Liver (tissue), 3 donors: Measurements from ENCODE around the gene TCHP.

Source experiments
- RXRA ChIP-seq, 2 donors: IDR thresholded peaks; 2 replicates each; pipeline ENCODE4 v1.6.1; 2017 to 2018; ENCODE audit warnings: antibody characterized with exemption in 2 of 2, mild to moderate bottlenecking in 1 of 2
- YY1 ChIP-seq: IDR thresholded peaks from 2 replicates; pipeline ENCODE4 v1.6.1; 2016; ENCODE audit warnings: antibody characterized with exemption, mild to moderate bottlenecking
- TF ChIP-seq, protein P1 (sequence below): fragments of 150-350 bp; IDR thresholded peaks from 2 replicates; pipeline ENCODE4 v1.5.1; 2017; ENCODE audit warnings: improper control_type of control experiment, low read depth, low read length; ENCODE audit not compliant: missing input control
- TF ChIP-seq, protein P2 (sequence below): IDR thresholded peaks from 2 replicates; pipeline ENCODE4 v1.6.1; 2016; ENCODE audit warnings: antibody characterized with exemption, mild to moderate bottlenecking
- TF ChIP-seq, protein P3 (sequence below): IDR thresholded peaks from 2 replicates; pipeline ENCODE4 v1.6.1; 2016; ENCODE audit warnings: antibody characterized with exemption
- donor health status: healthy.
- donor health status: healthy.

DNA sequence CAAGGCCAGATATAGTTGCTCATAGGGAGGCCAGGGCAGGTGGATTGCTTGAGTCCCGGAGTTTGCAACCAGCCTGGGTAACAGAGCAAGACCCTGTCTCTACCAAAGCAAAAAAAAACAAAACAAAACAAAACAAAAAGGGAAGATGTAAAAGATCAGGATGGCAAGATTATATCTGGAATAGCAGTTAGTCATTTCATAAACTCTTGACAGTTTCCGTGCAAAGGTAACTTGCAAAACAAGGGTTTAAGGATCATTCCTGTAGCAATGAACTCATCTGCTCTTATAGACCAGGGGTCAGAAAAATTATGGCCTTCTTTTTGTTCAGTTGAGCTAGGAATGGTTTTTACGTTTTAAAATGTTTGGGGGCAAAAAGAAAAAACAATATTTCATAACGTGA lies 66.5 kb downstream of the TCHP start:
- TF ChIP-seq, protein P1, sequence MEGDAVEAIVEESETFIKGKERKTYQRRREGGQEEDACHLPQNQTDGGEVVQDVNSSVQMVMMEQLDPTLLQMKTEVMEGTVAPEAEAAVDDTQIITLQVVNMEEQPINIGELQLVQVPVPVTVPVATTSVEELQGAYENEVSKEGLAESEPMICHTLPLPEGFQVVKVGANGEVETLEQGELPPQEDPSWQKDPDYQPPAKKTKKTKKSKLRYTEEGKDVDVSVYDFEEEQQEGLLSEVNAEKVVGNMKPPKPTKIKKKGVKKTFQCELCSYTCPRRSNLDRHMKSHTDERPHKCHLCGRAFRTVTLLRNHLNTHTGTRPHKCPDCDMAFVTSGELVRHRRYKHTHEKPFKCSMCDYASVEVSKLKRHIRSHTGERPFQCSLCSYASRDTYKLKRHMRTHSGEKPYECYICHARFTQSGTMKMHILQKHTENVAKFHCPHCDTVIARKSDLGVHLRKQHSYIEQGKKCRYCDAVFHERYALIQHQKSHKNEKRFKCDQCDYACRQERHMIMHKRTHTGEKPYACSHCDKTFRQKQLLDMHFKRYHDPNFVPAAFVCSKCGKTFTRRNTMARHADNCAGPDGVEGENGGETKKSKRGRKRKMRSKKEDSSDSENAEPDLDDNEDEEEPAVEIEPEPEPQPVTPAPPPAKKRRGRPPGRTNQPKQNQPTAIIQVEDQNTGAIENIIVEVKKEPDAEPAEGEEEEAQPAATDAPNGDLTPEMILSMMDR: no peak
- TF ChIP-seq, protein P2, sequence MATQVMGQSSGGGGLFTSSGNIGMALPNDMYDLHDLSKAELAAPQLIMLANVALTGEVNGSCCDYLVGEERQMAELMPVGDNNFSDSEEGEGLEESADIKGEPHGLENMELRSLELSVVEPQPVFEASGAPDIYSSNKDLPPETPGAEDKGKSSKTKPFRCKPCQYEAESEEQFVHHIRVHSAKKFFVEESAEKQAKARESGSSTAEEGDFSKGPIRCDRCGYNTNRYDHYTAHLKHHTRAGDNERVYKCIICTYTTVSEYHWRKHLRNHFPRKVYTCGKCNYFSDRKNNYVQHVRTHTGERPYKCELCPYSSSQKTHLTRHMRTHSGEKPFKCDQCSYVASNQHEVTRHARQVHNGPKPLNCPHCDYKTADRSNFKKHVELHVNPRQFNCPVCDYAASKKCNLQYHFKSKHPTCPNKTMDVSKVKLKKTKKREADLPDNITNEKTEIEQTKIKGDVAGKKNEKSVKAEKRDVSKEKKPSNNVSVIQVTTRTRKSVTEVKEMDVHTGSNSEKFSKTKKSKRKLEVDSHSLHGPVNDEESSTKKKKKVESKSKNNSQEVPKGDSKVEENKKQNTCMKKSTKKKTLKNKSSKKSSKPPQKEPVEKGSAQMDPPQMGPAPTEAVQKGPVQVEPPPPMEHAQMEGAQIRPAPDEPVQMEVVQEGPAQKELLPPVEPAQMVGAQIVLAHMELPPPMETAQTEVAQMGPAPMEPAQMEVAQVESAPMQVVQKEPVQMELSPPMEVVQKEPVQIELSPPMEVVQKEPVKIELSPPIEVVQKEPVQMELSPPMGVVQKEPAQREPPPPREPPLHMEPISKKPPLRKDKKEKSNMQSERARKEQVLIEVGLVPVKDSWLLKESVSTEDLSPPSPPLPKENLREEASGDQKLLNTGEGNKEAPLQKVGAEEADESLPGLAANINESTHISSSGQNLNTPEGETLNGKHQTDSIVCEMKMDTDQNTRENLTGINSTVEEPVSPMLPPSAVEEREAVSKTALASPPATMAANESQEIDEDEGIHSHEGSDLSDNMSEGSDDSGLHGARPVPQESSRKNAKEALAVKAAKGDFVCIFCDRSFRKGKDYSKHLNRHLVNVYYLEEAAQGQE: no peak
- TF ChIP-seq, protein P3, sequence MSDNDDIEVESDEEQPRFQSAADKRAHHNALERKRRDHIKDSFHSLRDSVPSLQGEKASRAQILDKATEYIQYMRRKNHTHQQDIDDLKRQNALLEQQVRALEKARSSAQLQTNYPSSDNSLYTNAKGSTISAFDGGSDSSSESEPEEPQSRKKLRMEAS: no peak
- TF ChIP-seq RXRA (IDR thresholded peaks at IDR 0.05) (no peak), YY1 (no peak)
